Measurements from ENCODE around the gene TGFBI. TPM values are rescaled to one million over a fixed set of nuclear protein-coding genes. Genes with fewer than 3 reads are reported as not detected.
A peak's percentile ranks its signal among the peaks of the same experiment; 100 is the strongest.

Gene TGFBI
- total RNA-seq, 4 donors from 2014 or later: 19.6 to 55.9 (median 38.5) TPM

DNA sequence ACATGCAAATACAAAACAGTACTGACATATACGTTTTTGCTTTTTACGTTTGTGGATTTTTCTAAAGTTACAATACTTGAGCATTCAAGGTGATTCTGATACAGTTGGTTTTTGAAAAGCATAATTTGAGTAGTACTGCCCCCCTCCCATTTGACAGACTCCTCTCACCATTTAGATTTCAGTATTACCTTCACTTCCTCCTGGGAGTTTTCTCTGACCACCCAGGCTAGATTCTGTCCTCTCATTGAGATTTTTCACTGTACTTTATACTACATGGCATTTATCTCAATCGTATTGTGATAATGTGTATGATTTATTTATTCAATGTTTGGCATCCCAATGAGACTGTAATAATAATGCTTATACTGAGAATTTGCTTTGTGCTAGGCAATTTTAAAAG is 71.1 kb downstream of the TGFBI start:
- intact Hi-C loops (cut with DNase I): no loop called here
- H3K27me3 ChIP-seq: no peaks in the 10 kb centered on the region
- TF ChIP-seq, protein P1, sequence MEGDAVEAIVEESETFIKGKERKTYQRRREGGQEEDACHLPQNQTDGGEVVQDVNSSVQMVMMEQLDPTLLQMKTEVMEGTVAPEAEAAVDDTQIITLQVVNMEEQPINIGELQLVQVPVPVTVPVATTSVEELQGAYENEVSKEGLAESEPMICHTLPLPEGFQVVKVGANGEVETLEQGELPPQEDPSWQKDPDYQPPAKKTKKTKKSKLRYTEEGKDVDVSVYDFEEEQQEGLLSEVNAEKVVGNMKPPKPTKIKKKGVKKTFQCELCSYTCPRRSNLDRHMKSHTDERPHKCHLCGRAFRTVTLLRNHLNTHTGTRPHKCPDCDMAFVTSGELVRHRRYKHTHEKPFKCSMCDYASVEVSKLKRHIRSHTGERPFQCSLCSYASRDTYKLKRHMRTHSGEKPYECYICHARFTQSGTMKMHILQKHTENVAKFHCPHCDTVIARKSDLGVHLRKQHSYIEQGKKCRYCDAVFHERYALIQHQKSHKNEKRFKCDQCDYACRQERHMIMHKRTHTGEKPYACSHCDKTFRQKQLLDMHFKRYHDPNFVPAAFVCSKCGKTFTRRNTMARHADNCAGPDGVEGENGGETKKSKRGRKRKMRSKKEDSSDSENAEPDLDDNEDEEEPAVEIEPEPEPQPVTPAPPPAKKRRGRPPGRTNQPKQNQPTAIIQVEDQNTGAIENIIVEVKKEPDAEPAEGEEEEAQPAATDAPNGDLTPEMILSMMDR (IDR thresholded peaks at IDR 0.05): no peak
- no peak for TF ChIP-seq POLR2A (IDR thresholded peaks at IDR 0.05)
- DNase-seq: no peak
- H3K27ac ChIP-seq: no peak overlapping the region
- WGBS, 2 donors: 93 to 96% methylated on average over 3 of the region's 3 CpGs
- H3K36me3 ChIP-seq: no peaks in the 10 kb centered on the region
- no peak overlapping the region for H3K4me3 ChIP-seq (replicated peaks in 1 of 3)
- H3K9me3 ChIP-seq: no peaks in the 10 kb centered on the region
- peaks cover 31 to 43% of the 10 kb centered on the region in 2 donors for H3K4me1 ChIP-seq

DNA sequence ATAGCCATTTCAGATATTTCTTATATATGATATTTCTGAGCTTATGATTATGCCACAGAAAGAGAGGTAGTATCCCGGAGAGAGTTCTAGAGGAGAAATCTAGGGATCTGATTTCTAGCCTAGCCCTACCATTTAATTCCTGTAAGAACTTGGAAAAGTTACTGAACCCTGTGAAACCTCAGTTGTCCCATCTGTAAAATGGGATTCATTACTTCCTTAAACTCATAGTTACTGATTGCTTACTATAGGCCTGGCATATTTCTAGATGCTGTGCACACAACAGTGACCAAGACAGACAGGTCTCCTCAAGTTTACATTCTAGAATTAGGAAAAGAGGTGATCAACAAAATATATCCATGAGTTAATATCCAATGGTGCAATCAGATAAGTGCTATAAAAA is 73.1 kb downstream of the TGFBI start:
- no peak overlapping the region for H3K4me3 ChIP-seq (replicated peaks in 1 of 3)
- H3K27me3 ChIP-seq: no peaks in the 10 kb centered on the region
- H3K36me3 ChIP-seq: no peaks in the 10 kb centered on the region
- 97% methylated on average over 1 of the region's 1 CpG for WGBS, 2 donors
- no peak for DNase-seq
- H3K27ac ChIP-seq: no peak overlapping the region
- peaks cover 19 to 27% of the 10 kb centered on the region in 2 donors for H3K4me1 ChIP-seq
- no peak for TF ChIP-seq POLR2A (IDR thresholded peaks at IDR 0.05)
- TF ChIP-seq, protein P1 (IDR thresholded peaks at IDR 0.05): no peak
- H3K9me3 ChIP-seq: no peaks in the 10 kb centered on the region
- intact Hi-C loops (cut with DNase I): no loop called here

DNA sequence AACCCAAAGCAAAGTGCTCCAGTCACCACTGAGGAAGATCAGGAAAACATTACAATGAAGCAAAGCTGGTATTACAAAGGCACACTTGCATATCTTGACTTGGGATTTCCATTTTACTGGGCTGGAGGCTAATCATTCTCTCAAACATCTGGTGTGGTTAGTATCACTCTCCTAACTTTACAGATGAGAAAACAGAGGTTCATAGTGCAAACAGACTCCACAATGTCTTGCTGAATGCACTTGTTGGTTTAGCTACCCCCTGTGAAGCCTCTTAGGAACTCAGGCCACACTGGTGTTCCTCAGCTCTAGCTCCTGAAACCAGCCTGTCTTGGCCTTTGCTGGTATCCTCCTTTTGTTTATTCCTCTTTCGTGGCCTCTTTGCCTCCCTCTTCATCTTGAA is 74.3 kb downstream of the TGFBI start:
- H3K36me3 ChIP-seq: no peaks in the 10 kb centered on the region
- TF ChIP-seq, protein P1 (IDR thresholded peaks at IDR 0.05): no peak
- no peak for TF ChIP-seq POLR2A (IDR thresholded peaks at IDR 0.05)
- peaks cover 19 to 26% of the 10 kb centered on the region in 2 donors for H3K4me1 ChIP-seq
- DNase-seq: peak in 1 of 2 donors; percentile 17
- no peaks in the 10 kb centered on the region for H3K27me3 ChIP-seq
- H3K9me3 ChIP-seq: no peaks in the 10 kb centered on the region
- 78 to 87% methylated on average over 1 of the region's 1 CpG for WGBS, 2 donors
- no peak overlapping the region for H3K27ac ChIP-seq
- intact Hi-C loops (cut with DNase I): no loop called here
- no peak overlapping the region for H3K4me3 ChIP-seq (replicated peaks in 1 of 3)

DNA sequence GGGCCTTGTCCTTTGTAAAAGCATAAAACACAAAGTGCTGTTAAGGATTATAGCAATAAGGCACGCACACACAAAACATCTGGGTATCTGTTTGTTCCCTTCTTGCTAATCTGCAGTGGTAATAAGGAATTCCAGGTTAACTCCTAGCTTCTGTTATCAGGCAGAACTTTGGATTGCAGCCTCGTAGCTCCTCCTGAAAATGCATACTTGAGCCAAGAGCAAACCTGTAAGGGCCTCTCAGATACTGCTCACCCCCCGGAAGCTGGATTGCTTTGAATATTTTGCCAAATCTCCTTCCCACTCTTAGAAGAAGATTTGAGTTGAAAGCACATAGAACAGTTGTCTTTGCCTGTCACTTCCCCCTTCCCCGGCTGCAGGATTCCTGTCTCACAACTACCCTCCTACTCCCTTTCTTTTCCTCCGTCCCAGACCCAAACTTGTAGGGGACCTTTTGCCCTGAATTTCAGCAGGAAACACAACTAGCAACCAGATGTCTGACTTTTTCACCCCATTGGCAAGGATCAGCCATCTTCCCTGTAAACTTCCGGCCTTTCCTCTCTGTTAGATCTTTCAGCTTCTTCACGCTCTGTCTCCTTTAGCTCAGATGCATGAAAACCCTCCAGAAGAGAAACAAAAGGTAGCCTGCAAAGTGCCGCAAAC is 75.6 kb downstream of the TGFBI start:
- DNase-seq: peak; percentile 27 to 42
- 25 to 33% methylated on average over 8 of the region's 8 CpGs for WGBS, 2 donors
- Histone ChIP-seq H3K36me3 (no peaks in the 10 kb centered on the region), H3K27ac (peak overlapping the region in 2 of 3 donors; percentile 23 to 27), H3K4me3 (replicated peaks in 1 of 3) (no peak overlapping the region), H3K9me3 (no peaks in the 10 kb centered on the region), H3K4me1 (peaks cover 19 to 26% of the 10 kb centered on the region in 2 donors), H3K27me3 (no peaks in the 10 kb centered on the region)
- intact Hi-C loops (cut with DNase I): no loop called here
- no peak for TF ChIP-seq POLR2A (IDR thresholded peaks at IDR 0.05)
- TF ChIP-seq, protein P1 (IDR thresholded peaks at IDR 0.05): no peak

DNA sequence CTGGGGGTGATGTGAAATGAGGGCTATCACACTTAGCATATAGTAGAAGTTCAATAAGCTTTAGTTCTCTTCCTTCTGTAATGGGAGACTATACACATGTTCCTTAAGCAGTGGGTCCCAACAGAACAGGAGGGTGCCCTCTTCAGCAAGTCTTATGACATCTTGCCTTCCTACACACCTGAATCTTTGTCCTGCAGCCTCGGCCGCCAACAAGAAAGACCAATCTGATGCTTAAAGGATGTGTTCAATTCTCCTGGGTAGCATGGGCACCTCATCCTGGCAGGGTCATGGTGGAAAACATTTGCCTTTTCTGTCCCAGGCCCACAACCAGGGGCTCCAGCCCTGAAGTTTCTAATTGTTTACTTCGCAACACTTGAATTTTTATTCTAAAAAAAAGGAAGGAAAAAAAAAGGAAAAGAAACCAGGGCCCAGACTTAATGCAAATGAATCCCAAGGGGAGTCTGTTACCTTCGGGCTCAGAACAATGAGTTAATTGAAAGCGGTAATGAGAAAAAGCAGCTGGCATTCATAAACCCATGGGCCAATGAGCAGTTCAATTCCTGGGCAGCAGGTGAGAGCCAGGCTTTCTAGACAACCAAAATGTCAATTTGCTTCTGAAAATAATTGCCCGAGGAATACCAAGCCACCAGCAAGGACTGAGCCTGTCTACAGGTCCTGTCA is 77.7 kb downstream of the TGFBI start:
- TF ChIP-seq POLR2A (IDR thresholded peaks at IDR 0.05): no peak
- TF ChIP-seq, protein P1 (IDR thresholded peaks at IDR 0.05): no peak
- peaks cover 19 to 26% of the 10 kb centered on the region in 2 donors for H3K4me1 ChIP-seq
- no peak for DNase-seq
- no peak overlapping the region for H3K4me3 ChIP-seq (replicated peaks in 1 of 3)
- H3K9me3 ChIP-seq: no peaks in the 10 kb centered on the region
- no peaks in the 10 kb centered on the region for H3K27me3 ChIP-seq
- WGBS, 2 donors: 85 to 95% methylated on average over 6 of the region's 6 CpGs
- no peak overlapping the region for H3K27ac ChIP-seq
- intact Hi-C loops (cut with DNase I): no loop called here
- H3K36me3 ChIP-seq: no peaks in the 10 kb centered on the region

Measured in thyroid gland (tissue), 4 donors.